Stimulated activated CD8-positive, alpha-beta memory T cell treated with anti-CD3 and anti-CD28 coated beads, Interleukin-15, amount 100 ng/mL, for 24 hours (primary cell): Measurements from ENCODE around the gene PPP1R9B.
A peak's percentile ranks its signal among the peaks of the same experiment; 100 is the strongest.

Source experiments
- DNase-seq: peaks from one replicate; pipeline ENCODE4 v3.0.0-alpha.2; 2020; ENCODE audit warnings: low read depth

The PPP1R9B gene

DNA sequence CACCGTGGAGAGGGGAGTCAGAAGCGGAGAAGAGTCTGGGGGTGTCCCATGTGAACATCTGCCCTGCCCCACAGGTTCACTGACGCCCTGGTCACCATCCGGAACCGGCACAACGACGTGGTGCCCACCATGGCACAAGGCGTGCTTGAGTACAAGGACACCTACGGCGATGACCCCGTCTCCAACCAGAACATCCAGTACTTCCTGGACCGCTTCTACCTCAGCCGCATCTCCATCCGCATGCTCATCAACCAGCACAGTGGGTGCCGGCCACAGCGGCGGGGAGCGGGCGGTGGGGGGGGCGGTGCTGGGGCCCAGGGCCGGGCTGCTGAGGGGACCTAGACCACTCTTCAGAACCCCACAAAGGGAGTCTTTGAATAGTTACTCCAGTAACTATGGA, 44.7 kb downstream of the PPP1R9B start:
- no peak for DNase-seq

DNA sequence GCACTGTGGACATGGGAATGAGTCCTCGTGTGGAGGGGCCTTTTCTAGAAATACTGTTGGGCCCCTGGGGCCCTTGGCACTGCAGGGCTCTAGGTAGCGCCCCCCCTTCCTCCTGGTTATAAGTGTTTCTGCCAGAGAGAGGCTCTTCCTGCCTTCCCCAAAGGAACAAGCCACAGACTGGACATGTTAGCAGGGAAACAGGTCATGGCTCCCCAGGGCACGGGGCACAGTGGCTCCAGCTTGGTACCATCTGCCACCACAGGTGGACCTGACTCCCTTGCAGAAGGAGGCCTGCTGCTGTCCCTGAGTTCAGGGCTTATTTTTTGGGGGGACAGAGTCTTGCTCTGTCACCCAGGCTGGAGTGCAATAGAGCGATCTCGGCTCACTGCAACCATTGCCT, 46.5 kb downstream of the PPP1R9B start:
- DNase-seq: no peak

GRCh38 chr17:50103252-50103651, 47.2 kb downstream of the PPP1R9B start:
- DNase-seq: no peak

GRCh38 chr17:50102164-50102991, 48.1 kb downstream of the PPP1R9B start:
- no peak for DNase-seq

DNA sequence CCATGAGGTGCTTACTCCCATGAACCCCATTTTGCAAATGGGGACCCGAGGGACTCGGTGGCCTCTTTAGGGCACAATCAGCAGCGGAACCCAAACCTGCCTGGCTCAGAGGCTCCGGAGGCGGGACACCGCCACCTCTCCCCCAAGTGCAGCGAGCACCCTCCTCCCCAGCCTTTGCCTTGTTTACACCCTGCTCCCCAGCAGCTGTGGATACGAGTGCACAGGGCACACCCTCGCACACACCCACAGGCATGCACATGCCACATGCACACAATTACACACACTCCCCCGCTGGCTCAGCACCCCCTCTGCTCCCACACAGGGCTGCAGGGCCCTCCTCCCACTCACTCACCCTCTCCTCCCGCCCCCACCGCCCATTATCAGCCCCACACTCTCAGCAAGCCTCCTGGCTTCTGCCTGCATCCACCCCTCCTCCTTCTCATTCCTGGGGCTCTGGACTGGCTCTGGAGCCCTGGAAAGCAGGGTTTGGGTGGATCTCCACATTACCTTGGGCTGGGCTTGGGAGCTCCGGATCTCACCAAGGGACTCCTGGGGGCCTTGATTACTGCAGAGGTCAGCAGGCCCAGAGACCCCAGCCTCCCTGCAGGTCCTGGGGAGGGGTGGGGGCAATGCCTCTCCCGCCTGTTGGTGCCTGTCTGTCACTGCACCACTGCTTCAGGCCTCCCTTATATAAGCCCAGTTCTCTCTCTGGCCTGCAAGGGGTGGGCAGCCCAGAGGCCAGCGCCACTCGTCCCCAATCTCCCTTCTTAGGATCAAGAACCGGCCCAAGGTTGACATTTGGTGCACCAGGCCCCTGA, 48.9 kb downstream of the PPP1R9B start:
- no peak for DNase-seq

DNA sequence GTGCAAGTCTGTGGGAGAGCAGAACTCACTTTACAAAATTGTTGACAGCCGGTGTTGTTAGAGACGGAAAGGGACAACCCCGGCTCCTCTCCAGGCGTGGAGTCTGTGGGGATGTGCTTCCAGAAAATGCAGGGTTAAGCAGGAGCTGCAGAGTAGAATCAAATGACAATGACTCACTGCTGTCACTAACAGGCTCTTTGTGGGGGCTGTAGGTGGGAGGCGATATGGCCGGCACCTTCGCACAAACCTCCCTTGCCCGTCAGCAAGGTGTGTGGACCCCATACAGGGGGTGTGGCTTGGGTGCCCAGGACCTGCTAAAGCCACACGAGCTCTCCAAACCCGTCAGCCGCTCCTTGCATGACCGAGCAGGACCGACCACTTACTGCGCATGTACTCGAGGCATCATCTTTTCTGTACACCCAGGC, 49.5 kb downstream of the PPP1R9B start:
- no peak for DNase-seq

DNA sequence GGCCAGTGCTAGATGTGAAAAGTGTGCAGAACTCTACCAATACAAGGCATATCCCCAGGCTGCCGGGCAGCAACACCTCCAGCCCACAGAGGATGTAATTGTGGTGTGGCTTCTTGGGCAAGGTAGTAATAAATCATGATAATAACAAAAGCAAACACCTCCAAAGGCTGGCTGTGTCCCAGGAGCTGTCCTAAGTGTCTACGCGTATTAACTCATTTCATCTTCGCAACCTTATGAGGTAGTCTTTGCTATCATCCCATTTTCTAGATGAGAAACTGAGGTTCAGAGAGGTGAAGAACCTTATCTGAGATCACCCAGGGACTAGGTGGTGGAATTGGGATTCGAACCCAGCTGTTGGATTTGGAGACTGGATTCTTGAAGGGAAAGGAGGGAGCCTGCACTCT, 50.0 kb downstream of the PPP1R9B start:
- DNase-seq: no peak

GRCh38 chr17:50099003-50099402, 51.5 kb downstream of the PPP1R9B start:
- DNase-seq: no peak

DNA sequence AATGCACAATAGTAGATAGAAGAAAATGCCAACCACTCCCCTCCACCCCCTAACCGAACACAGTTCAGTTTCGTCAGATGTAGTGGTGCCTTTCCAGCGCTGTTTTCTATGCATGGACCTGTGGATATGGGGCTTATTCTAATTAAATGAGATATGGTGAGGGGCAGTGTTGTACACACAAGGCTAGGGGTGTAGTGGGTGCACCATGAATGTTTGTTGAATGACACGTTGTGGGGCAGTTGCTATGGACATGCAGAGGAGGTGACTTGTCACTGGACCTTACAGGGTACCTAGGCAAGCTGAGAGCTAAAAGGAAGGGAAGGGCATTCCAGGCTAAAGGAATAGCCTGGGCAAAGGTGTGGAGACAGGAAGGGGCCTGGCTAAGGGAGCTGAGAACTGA, 51.9 kb downstream of the PPP1R9B start:
- no peak for DNase-seq

GRCh38 chr17:50097926-50098325, 52.6 kb downstream of the PPP1R9B start:
- DNase-seq: no peak

GRCh38 chr17:50097455-50097854, 53.0 kb downstream of the PPP1R9B start:
- DNase-seq: no peak

DNA sequence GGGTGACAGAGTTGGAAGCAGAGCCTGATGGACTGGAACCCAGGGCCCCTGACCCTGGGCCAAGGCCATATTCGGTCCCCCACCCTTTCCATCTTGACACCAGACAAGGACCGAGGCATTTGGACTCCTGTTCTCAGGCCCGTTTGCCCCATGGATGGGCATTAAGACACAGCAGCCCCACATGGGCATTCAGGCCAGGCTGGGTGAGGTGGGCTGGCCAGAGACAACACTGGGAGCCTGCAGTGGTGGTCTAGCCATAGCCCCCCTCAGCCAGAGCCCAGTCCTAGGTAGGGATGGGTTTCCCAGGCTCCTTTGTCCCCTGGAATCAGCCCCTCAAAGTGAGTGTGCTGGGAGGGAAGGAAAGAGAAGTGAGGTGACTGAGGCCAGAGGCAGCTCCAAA, 53.7 kb downstream of the PPP1R9B start:
- DNase-seq: no peak

GRCh38 chr17:50096092-50096491, 54.4 kb downstream of the PPP1R9B start:
- no peak for DNase-seq

GRCh38 chr17:50095626-50096037, 54.8 kb downstream of the PPP1R9B start:
- no peak for DNase-seq

- peak; percentile 86 for DNase-seq
Measured at GRCh38 chr17:50094753-50095619, 55.5 kb downstream of the PPP1R9B start, which contains the start of gene PDK2. PDK2 (plus strand) TSS chr17:50095351; CDS start chr17:50095436, 85 bp downstream.

GRCh38 chr17:50094243-50094752, 56.2 kb downstream of the PPP1R9B start:
- peak; percentile 92 for DNase-seq

DNA sequence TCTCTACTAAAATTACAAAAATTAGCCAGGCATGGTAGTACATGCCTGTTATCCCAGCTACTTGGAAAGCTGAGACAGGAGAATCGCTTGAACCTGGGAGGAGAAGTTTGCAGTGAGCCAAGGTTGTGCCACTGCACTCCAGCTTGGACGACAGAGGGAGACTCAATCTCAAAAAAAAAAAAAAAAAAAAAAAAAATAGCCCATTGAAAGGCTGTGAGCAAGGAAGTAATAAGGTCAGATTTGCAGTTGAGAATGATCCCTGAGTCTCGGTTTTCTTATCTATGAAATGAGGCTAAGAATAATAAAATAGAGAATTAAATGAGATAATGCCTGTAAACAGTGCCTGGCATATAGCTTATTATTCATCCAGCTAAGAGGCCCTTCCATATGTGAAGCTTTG, 56.7 kb downstream of the PPP1R9B start:
- DNase-seq: no peak

GRCh38 chr17:50093246-50093645, 57.2 kb downstream of the PPP1R9B start:
- no peak for DNase-seq

DNA sequence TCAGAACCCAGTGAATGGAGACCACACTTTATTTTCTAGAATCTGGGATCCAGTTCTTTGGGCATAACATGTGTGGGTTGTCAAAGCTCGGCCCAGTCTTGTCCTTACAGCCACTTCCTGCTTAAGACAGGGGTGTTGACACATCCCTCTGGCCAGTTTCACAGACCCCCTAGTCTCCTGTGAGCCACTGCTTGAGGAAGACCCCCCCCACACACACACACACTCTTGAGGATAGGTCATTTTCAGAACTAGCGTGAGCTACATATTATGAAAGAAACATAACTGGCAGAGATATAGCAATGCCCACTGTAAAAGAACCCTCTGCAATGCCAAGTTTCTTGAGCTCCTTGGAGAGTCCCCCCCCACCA, 58.6 kb downstream of the PPP1R9B start:
- no peak for DNase-seq

- DNase-seq: no peak
Measured at GRCh38 chr17:50090971-50091917, 59.2 kb downstream of the PPP1R9B start.

GRCh38 chr17:50090071-50090470, 60.4 kb downstream of the PPP1R9B start:
- DNase-seq: no peak
